Panc1 (cell line): ENCODE measurements around the gene ZNF684. TPM values are rescaled to one million over a fixed set of nuclear protein-coding genes. Genes with fewer than 3 reads are reported as not detected.

Experiments
- ATAC-seq: fragments of 200-7000 bp; cut with Tn5 transposase; 2 replicates; pipeline ENCODE4 v1.9.1; 2020; ENCODE audit warnings: mild to moderate bottlenecking, moderate library complexity
- BruUV-seq: library from RNA; stranded (reverse); fragments of 400-500 nt; replicated peaks from 2 replicates; lab custom pipeline; 2021; lab: Mats Ljungman, UMichigan
- CTCF ChIA-PET: fragments of 300-600 bp; sonication (Branson Sonifier 250); formaldehyde crosslinking; loops from one replicate; lab custom pipeline; 2022; ENCODE audit warnings: antibody characterized with exemption; lab: Charles Lee
- POLR2A ChIA-PET: fragments of 300-600 bp; sonication (Branson Sonifier 250); formaldehyde crosslinking; loops from one replicate; lab custom pipeline; 2022; ENCODE audit warnings: antibody characterized with exemption; lab: Charles Lee
- DNase-seq: peaks from one replicate; pipeline ENCODE4 v3.0.0-alpha.2; 2010; ENCODE audit warnings: low read depth, low spot score
- H3K27ac ChIP-seq: 2 replicates; pipeline ENCODE4 v1.5.1; 2011; ENCODE audit warnings: mild to moderate bottlenecking, low read length, inconsistent platforms
- H3K27me3 ChIP-seq: fragments of 200-500 bp; sonication (Bioruptor generic); 2 replicates; pipeline ENCODE4 v1.6.0; 2014; ENCODE audit warnings: low read length, inconsistent platforms; ENCODE audit not compliant: control insufficient read depth, insufficient read depth
- H3K36me3 ChIP-seq: fragments of 200-500 bp; sonication (Bioruptor generic); 2 replicates; pipeline ENCODE4 v1.5.1; 2014; ENCODE audit warnings: inconsistent platforms, mild to moderate bottlenecking, low read length, moderate library complexity; ENCODE audit not compliant: control insufficient read depth, insufficient read depth
- H3K4me1 ChIP-seq: 2 replicates; pipeline ENCODE4 v1.5.1; 2011; ENCODE audit warnings: inconsistent platforms, mild to moderate bottlenecking, low read length, moderate library complexity; ENCODE audit not compliant: control insufficient read depth, insufficient read depth
- H3K4me3 ChIP-seq, 2 experiments: 2 replicates each; pipeline ENCODE4 v1.5.1; 2011 to 2012; ENCODE audit warnings: low read depth in 2 of 2, low read length in 2 of 2, mild to moderate bottlenecking in 2 of 2, inconsistent platforms in 1 of 2, moderate library complexity in 1 of 2
- H3K9me3 ChIP-seq: fragments of 200-500 bp; sonication (Bioruptor generic); 2 replicates; pipeline ENCODE4 v1.5.1; 2014; ENCODE audit warnings: low read depth, mild to moderate bottlenecking, inconsistent platforms, low read length, moderate library complexity; ENCODE audit not compliant: control insufficient read depth, insufficient read depth
- CTCF ChIP-seq: fragments of 450-650 bp; IDR thresholded peaks from 2 replicates; pipeline ENCODE4 v1.5.1; 2017; ENCODE audit warnings: mild to moderate bottlenecking
- POLR2AphosphoS5 ChIP-seq: IDR thresholded peaks from 2 replicates; pipeline ENCODE4 v1.6.1; 2012; ENCODE audit warnings: mild to moderate bottlenecking, low read depth, low read length, moderate library complexity
- REST ChIP-seq, 2 experiments: IDR thresholded peaks; 2 replicates each; pipeline ENCODE4 v1.6.1; 2011 to 2012; ENCODE audit warnings: low read depth in 2 of 2, control low read depth in 1 of 2, low read length in 1 of 2, mild to moderate bottlenecking in 1 of 2, moderate library complexity in 1 of 2; ENCODE audit not compliant: insufficient read depth in 1 of 2
- SIN3A ChIP-seq: IDR thresholded peaks from 2 replicates; pipeline ENCODE4 v1.6.1; 2012; ENCODE audit warnings: low read depth, mild to moderate bottlenecking, low read length, moderate library complexity, borderline replicate concordance; ENCODE audit not compliant: insufficient read depth
- TCF7L2 ChIP-seq: IDR thresholded peaks from 2 replicates; pipeline ENCODE4 v1.6.1; 2011; ENCODE audit warnings: mild to moderate bottlenecking, low read depth, low read length, inconsistent platforms
- in situ Hi-C: cut with HindIII; loops from 2 replicates; pipeline ENCODE4 v1.10.0; 2016; ENCODE audit warnings: low sequenced_read_pairs, low pct_unique_long_range_greater_than_20kb
- intact Hi-C: fragments of 100-400 bp; cut with micrococcal nuclease; formaldehyde crosslinking; loops from one replicate; pipeline ENCODE4 v1.10.0; 2022; ENCODE audit not compliant: unreplicated experiment
- total RNA-seq: library from RNA; stranded (reverse); gene quantifications from one replicate; pipeline ENCODE4 v1.2.1, GENCODE V29; 2021; ENCODE audit not compliant: unreplicated experiment

The ZNF684 gene
- total RNA-seq, 1 experiment from 2014 or later, result 5.3 TPM

- in situ Hi-C loops, result no loop called here
- no peak for TF ChIP-seq SIN3A
- no peak for TF ChIP-seq CTCF
- TF ChIP-seq REST (IDR thresholded peaks at IDR 0.05; ENCODE audit: insufficient read depth in 1 of 2, low read depth in 2 of 2, low read length in 1 of 2), result no peak
- TF ChIP-seq TCF7L2, result no peak
- TF ChIP-seq POLR2AphosphoS5, result no peak
These were observed 3.2 kb downstream of the ZNF684 start for GRCh38 chr1:40534589-40534988.

GRCh38 chr1:40535732-40536131, 4.3 kb downstream of the ZNF684 start:
- no peaks in the 10 kb centered on the region for H3K9me3 ChIP-seq
- no TSS peak for BruUV-seq
- no peak for TF ChIP-seq POLR2AphosphoS5
- TF ChIP-seq REST (IDR thresholded peaks at IDR 0.05; ENCODE audit: insufficient read depth in 1 of 2, low read depth in 2 of 2, low read length in 1 of 2), result no peak
- TF ChIP-seq SIN3A, result no peak
- no peak for TF ChIP-seq TCF7L2
- TF ChIP-seq CTCF, result no peak
- no peak for ATAC-seq
- intact Hi-C loops (no loop called here), in situ Hi-C loops (no loop called here)
- POLR2A ChIA-PET, result interaction anchor here (0.6 kb wide), 1 partner anchor 15 kb away, joined by 3 read pairs; no protein-coding TSS in a partner anchor
- peaks cover 7% of the 10 kb centered on the region for H3K4me1 ChIP-seq
- CTCF ChIA-PET, result no interaction called here
- no peaks in the 10 kb centered on the region for H3K36me3 ChIP-seq
- no peak overlapping the region for H3K27ac ChIP-seq
- no peak overlapping the region for H3K4me3 ChIP-seq
- no peaks in the 10 kb centered on the region for H3K27me3 ChIP-seq
- no peak for DNase-seq

More at GRCh38 chr1:40534589-40534988, 3.2 kb downstream of the ZNF684 start:
- Histone ChIP-seq H3K27ac (no peak overlapping the region), H3K27me3 (no peaks in the 10 kb centered on the region), H3K4me3 (no peak overlapping the region), H3K36me3 (no peaks in the 10 kb centered on the region), H3K4me1 (peaks cover 7% of the 10 kb centered on the region), H3K9me3 (no peaks in the 10 kb centered on the region)
- intact Hi-C loops, result no loop called here
- CTCF ChIA-PET, result no interaction called here
- ATAC-seq, result no peak
- no peak for DNase-seq
- no TSS peak for BruUV-seq
- POLR2A ChIA-PET, result no interaction called here
